Esophagus (tissue), 2 donors: ENCODE data around the gene PSAP. TPM values are rescaled to one million over a fixed set of nuclear protein-coding genes. Genes with fewer than 3 reads are reported as not detected.

Source experiments
- H3K27ac ChIP-seq, 2 donors: one replicate each; pipeline ENCODE4 v1.5.1; 2013; ENCODE audit warnings: low read depth in 2 of 2, mild to moderate bottlenecking in 2 of 2, inconsistent platforms in 1 of 2, low read length in 1 of 2, moderate library complexity in 1 of 2
- H3K27me3 ChIP-seq, 2 donors: one replicate each; pipeline ENCODE4 v1.6.1; 2013; ENCODE audit warnings: low read length in 2 of 2, control low read depth in 1 of 2, mild to moderate bottlenecking in 1 of 2; ENCODE audit not compliant: insufficient read depth in 2 of 2, control insufficient read depth in 1 of 2
- H3K36me3 ChIP-seq, 2 donors: one replicate each; pipeline ENCODE4 v1.6.1; 2013; ENCODE audit warnings: low read length in 1 of 2; ENCODE audit not compliant: control insufficient read depth in 2 of 2, insufficient read depth in 2 of 2
- H3K4me1 ChIP-seq, 2 donors: one replicate each; pipeline ENCODE4 v1.6.1; 2013; ENCODE audit warnings: low read length in 1 of 2; ENCODE audit not compliant: control insufficient read depth in 2 of 2, insufficient read depth in 2 of 2
- H3K4me3 ChIP-seq, 2 donors: one replicate each; pipeline ENCODE4 v1.5.1; 2013; ENCODE audit warnings: low read length in 2 of 2, mild to moderate bottlenecking in 2 of 2, low read depth in 1 of 2, moderate library complexity in 1 of 2
- H3K9me3 ChIP-seq, 2 donors: one replicate each; pipeline ENCODE4 v1.6.1; 2013; ENCODE audit warnings: mild to moderate bottlenecking in 2 of 2, low read depth in 1 of 2, low read length in 1 of 2, moderate library complexity in 1 of 2; ENCODE audit not compliant: control insufficient read depth in 2 of 2, insufficient read depth in 1 of 2
- WGBS, 2 donors: extraction: QIAGEN DNeasy Blood & Tissue Kit; methylation state at CpG; one replicate each; pipeline ENCODE4 v1.1.7; 2013; 5-methylcytosine and 5-hydroxymethylcytosine counted together
- polyA plus RNA-seq, 2 donors: library from polyadenylated mRNA; stranded (reverse); fragments of 200-250 nt; gene quantifications; one replicate each; pipeline ENCODE4 v1.2.3, GENCODE V29; 2013
- donor health status: healthy with polysubstance abuse.
- donor health status: Bipolar disorder and iron deficiency.

The PSAP gene
- polyA plus RNA-seq, 2 donors, result 157 to 241 TPM

DNA sequence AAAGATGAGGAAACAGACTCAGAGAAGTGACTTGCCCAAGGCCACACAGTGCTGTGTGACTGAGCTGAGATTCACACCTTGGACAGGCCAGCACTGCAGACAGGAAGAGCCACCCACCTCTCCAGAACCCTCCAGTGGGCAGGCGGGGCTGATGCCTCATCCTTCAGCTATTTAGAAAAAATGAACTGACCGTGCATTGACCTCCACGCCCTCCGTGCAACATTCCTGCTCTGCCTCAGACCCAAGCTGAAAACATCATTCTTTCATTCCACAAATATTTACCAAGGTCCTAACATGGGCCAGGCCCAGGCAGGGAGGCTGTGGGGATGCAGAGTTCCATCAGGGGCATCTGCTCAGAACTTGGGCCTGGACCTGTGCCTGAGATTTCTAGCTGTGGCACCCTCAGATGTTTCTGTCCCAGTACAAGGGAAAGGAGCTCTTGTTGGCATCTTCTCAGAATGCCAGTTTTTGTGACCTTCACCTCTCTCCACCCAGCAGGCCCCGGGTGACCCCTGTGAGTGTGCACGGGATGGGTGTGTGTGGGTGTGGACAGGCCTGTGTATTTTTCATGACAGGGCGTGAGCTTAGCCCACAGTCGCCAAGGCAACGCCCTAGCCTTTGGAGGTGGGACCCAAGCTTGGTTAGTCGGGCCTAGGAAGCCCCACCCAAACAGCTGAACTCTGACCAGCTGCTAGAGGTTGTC is 84.2 kb downstream of the PSAP start:
- peaks cover 0 to 6% of the 10 kb centered on the region in 2 donors for H3K36me3 ChIP-seq
- peaks cover 32 to 56% of the 10 kb centered on the region in 2 donors for H3K4me1 ChIP-seq
- 12 to 31% methylated on average over 10 of the region's 10 CpGs for WGBS, 2 donors
- no peak overlapping the region for H3K4me3 ChIP-seq
- H3K27me3 ChIP-seq, result no peaks in the 10 kb centered on the region
- no peaks in the 10 kb centered on the region for H3K9me3 ChIP-seq
- H3K27ac ChIP-seq, result peak overlapping the region; percentile 97

Other genes with a start within 250 kb of the PSAP start
- under 1 TPM; 0.02 to 0.04 TPM for gene C10orf105, start 131.5 kb downstream of the PSAP start, polyA plus RNA-seq
- 10 to 100 TPM; 26.6 to 41.9 TPM for gene VSIR, start 77.7 kb downstream of the PSAP start, polyA plus RNA-seq
- gene CHST3, start 113.1 kb upstream of the PSAP start, polyA plus RNA-seq, result 1 to 10 TPM; 2.6 to 3.2 TPM
- gene SPOCK2, start 237.3 kb upstream of the PSAP start, polyA plus RNA-seq, result 1 to 10 TPM; 1.5 to 1.9 TPM